Measurements from ENCODE around the gene CCDC85C. TPM values are rescaled to one million over a fixed set of nuclear protein-coding genes. Genes with fewer than 3 reads are reported as not detected.
"Not testable (repeated sequence)": the region's sequence is repeated elsewhere in the genome, so short reads cannot be mapped to it uniquely, and the experiment has no call there.

CCDC85C gene
- total RNA-seq, 1 experiment from 2014 or later = 35.8 TPM

- no peak for DNase-seq (ENCODE audit: low spot score)
- no peak for ATAC-seq
- TF ChIP-seq FOXK1 (CRISPR knock-in tag; IDR thresholded peaks at IDR 0.05) = no peak
- no peak for TF ChIP-seq RORB (CRISPR knock-in tag; IDR thresholded peaks at IDR 0.05)
- TF ChIP-seq ZNF416 (CRISPR knock-in tag; IDR thresholded peaks at IDR 0.05) = no peak
- no peak for TF ChIP-seq IRF1 (CRISPR knock-in tag; IDR thresholded peaks at IDR 0.05)
- no peak for TF ChIP-seq HMGA2 (CRISPR knock-in tag; IDR thresholded peaks at IDR 0.05)
- no peak for TF ChIP-seq USF1 (CRISPR knock-in tag; IDR thresholded peaks at IDR 0.05)
- CTCF ChIA-PET = no interaction called here
- H3K27ac Mint-ChIP-seq = no peak overlapping the region
- POLR2A ChIA-PET = no interaction called here
- H3K36me3 Mint-ChIP-seq = no peaks in the 10 kb centered on the region
- H3K4me3 Mint-ChIP-seq = no peak overlapping the region
- no peaks in the 10 kb centered on the region for H3K9me3 Mint-ChIP-seq
- H3K4me1 Mint-ChIP-seq = peaks cover 5% of the 10 kb centered on the region
- H3K27me3 Mint-ChIP-seq (ENCODE audit: low read depth) = peaks cover 37% of the 10 kb centered on the region
These were observed 39.3 kb upstream of the CCDC85C start for GRCh38 chr14:99643343-99643742.

DNA sequence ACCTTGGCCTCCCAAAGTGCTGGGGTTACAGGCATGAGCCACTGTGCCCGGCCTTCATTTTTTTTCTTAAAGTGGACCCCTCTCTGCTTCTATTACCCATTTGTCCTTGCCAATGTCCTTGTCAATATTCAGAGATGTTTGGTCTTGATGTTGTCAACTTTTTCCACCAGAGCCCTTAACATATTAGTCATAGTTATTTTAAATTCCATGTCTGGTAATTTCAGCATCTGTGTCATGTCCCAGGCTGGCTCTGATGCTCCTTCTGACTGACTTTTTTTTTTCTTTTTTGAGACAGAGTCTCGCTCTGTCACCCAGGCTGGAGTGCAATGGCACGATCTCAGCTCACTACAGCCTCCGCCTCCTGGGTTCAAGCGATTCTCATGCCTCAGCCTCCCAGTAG is 38.8 kb upstream of the CCDC85C start:
- H3K9me3 Mint-ChIP-seq; DNase-seq (ENCODE audit: low spot score); H3K4me3 Mint-ChIP-seq; H3K36me3 Mint-ChIP-seq; H3K4me1 Mint-ChIP-seq; POLR2A ChIA-PET; H3K27ac Mint-ChIP-seq; ATAC-seq: not testable (repeated sequence)
- H3K27me3 Mint-ChIP-seq (ENCODE audit: low read depth) = peaks cover 35% of the 10 kb centered on the region
- CTCF ChIA-PET = interaction anchor here (1.5 kb wide), 1 partner anchor 45 kb away, joined by 4 read pairs; no protein-coding TSS in a partner anchor

DNA sequence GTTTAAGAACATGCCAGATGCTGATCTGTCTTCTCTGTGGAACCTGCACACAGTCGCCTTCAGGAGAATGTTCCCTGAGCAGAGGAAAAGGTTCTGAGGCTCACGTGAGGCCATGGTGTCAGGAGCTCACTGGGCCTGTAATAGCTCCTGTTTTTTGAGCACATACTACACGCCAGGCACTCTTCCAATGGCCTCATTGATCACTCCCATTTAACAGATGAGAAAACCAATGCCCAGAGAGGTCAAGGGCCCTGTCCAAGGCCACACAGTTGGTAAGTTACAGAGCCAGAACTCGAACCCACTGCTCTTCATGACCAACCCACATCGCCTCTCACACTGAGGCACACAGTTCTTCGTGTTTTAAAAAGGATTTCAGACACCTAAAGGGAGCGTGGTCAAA is 33.6 kb upstream of the CCDC85C start:
- no peaks in the 10 kb centered on the region for H3K36me3 Mint-ChIP-seq
- no peaks in the 10 kb centered on the region for H3K9me3 Mint-ChIP-seq
- H3K27me3 Mint-ChIP-seq (ENCODE audit: low read depth) = no peaks in the 10 kb centered on the region
- ChIA-PET POLR2A (no interaction called here), CTCF (interaction anchor here (0.6 to 1.5 kb wide), 3 partner anchors 9 to 113 kb away, joined by 3 to 5 read pairs (median 3); no protein-coding TSS in a partner anchor)
- DNase-seq (ENCODE audit: low spot score) = no peak
- no peak overlapping the region for H3K4me3 Mint-ChIP-seq
- no peak for ATAC-seq
- no peak overlapping the region for H3K27ac Mint-ChIP-seq
- H3K4me1 Mint-ChIP-seq = no peaks in the 10 kb centered on the region
- TF ChIP-seq, protein P1, sequence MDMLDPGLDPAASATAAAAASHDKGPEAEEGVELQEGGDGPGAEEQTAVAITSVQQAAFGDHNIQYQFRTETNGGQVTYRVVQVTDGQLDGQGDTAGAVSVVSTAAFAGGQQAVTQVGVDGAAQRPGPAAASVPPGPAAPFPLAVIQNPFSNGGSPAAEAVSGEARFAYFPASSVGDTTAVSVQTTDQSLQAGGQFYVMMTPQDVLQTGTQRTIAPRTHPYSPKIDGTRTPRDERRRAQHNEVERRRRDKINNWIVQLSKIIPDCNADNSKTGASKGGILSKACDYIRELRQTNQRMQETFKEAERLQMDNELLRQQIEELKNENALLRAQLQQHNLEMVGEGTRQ (CRISPR knock-in tag; IDR thresholded peaks at IDR 0.05) = no peak
- no peak for TF ChIP-seq GABPB1 (CRISPR knock-in tag; IDR thresholded peaks at IDR 0.05)

DNA sequence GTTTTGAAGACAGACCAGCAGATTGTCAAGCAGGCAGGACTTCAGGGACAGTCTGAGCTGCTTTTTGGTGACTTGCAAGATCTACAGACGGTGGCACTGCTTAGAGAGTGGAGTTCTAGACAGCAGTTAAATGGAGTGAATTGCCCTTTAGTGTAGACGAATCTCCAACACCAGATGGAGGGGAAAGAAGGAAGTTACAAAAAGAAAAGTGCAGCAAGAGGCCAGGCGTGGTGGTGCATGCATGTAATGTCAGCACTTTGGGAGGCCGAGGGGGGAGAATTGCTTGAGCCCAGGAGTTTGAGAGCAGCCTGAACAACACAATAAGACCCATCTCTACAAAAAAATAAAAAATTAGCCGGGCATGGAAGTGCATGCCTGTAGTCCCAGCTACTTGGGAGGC is 32.5 kb upstream of the CCDC85C start:
- no peaks in the 10 kb centered on the region for H3K4me1 Mint-ChIP-seq
- no peak for ATAC-seq
- CTCF ChIA-PET = no interaction called here

More for the DNA sequence above, 32.5 kb upstream of the CCDC85C start:
- TF ChIP-seq, protein P2, sequence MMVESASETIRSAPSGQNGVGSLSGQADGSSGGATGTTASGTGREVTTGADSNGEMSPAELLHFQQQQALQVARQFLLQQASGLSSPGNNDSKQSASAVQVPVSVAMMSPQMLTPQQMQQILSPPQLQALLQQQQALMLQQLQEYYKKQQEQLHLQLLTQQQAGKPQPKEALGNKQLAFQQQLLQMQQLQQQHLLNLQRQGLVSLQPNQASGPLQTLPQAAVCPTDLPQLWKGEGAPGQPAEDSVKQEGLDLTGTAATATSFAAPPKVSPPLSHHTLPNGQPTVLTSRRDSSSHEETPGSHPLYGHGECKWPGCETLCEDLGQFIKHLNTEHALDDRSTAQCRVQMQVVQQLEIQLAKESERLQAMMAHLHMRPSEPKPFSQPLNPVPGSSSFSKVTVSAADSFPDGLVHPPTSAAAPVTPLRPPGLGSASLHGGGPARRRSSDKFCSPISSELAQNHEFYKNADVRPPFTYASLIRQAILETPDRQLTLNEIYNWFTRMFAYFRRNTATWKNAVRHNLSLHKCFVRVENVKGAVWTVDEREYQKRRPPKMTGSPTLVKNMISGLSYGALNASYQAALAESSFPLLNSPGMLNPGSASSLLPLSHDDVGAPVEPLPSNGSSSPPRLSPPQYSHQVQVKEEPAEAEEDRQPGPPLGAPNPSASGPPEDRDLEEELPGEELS (CRISPR knock-in tag; IDR thresholded peaks at IDR 0.05) = no peak
- TF ChIP-seq ZNF138 (CRISPR knock-in tag; conservative IDR thresholded peaks at IDR 0.05) (no peak), ZSCAN18 (CRISPR knock-in tag; IDR thresholded peaks at IDR 0.05) (no peak), IRF2 (CRISPR knock-in tag; IDR thresholded peaks at IDR 0.05; ENCODE audit: borderline replicate concordance, low read depth) (no peak), FOXP1 (CRISPR knock-in tag; IDR thresholded peaks at IDR 0.05; ENCODE audit: borderline replicate concordance) (no peak), CREB1 (CRISPR knock-in tag; IDR thresholded peaks at IDR 0.05) (no peak), ZNF121 (CRISPR knock-in tag; IDR thresholded peaks at IDR 0.05) (no peak), ZNF219 (CRISPR knock-in tag; IDR thresholded peaks at IDR 0.05; ENCODE audit: borderline replicate concordance) (no peak), NR3C1 (CRISPR knock-in tag; conservative IDR thresholded peaks at IDR 0.05; ENCODE audit: low read depth) (no peak), ZMAT4 (CRISPR knock-in tag; IDR thresholded peaks at IDR 0.05) (no peak), NFE2L1 (CRISPR knock-in tag; IDR thresholded peaks at IDR 0.05) (no peak)
- TF ChIP-seq, protein P3, sequence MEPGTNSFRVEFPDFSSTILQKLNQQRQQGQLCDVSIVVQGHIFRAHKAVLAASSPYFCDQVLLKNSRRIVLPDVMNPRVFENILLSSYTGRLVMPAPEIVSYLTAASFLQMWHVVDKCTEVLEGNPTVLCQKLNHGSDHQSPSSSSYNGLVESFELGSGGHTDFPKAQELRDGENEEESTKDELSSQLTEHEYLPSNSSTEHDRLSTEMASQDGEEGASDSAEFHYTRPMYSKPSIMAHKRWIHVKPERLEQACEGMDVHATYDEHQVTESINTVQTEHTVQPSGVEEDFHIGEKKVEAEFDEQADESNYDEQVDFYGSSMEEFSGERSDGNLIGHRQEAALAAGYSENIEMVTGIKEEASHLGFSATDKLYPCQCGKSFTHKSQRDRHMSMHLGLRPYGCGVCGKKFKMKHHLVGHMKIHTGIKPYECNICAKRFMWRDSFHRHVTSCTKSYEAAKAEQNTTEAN (CRISPR knock-in tag; IDR thresholded peaks at IDR 0.05) = no peak
- TF ChIP-seq, protein P1 (CRISPR knock-in tag; IDR thresholded peaks at IDR 0.05) = no peak
- TF ChIP-seq, protein P4, sequence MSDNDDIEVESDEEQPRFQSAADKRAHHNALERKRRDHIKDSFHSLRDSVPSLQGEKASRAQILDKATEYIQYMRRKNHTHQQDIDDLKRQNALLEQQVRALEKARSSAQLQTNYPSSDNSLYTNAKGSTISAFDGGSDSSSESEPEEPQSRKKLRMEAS (CRISPR knock-in tag; IDR thresholded peaks at IDR 0.05) = no peak
- no peak for DNase-seq (ENCODE audit: low spot score)
- H3K36me3 Mint-ChIP-seq = no peaks in the 10 kb centered on the region
- no peaks in the 10 kb centered on the region for H3K27me3 Mint-ChIP-seq (ENCODE audit: low read depth)
- H3K4me3 Mint-ChIP-seq = no peak overlapping the region
- H3K27ac Mint-ChIP-seq = no peak overlapping the region
- POLR2A ChIA-PET = no interaction called here
- no peaks in the 10 kb centered on the region for H3K9me3 Mint-ChIP-seq
